A549 (cell line): ENCODE data around the gene SGCE. TPM values are rescaled to one million over a fixed set of nuclear protein-coding genes. Genes with fewer than 3 reads are reported as not detected.

Experiments
- ATAC-seq, 2 experiments: fragments of 200-7000 bp in 1 of 2; fragments of >200 bp in 1 of 2; cut with Nextera tagmentation in 1 of 2; cut with Tn5 transposase in 1 of 2; 3 replicates each; pipeline versions ENCODE4 v1.8.0 to v1.9.1; 2018 to 2020; ENCODE audit warnings: mild to moderate bottlenecking in 1 of 2, moderate library complexity in 1 of 2
- CTCF ChIA-PET: fragments of 300-600 bp; sonication (Branson Sonifier 250); formaldehyde crosslinking; extraction: SDS; loops from one replicate; lab custom pipeline; 2021; ENCODE audit warnings: antibody characterized with exemption, inconsistent platforms; lab: Yijun Ruan, JAX
- POLR2A ChIA-PET: fragments of 350-600 bp; formaldehyde crosslinking; extraction: SDS; loops from one replicate; lab custom pipeline; 2021; ENCODE audit warnings: antibody characterized with exemption, inconsistent platforms; lab: Yijun Ruan, JAX
- DNase-seq, 2 experiments: peaks; one replicate each; pipeline versions ENCODE4 v3.0.0 to v3.0.0-alpha.2; 2011 to 2016; ENCODE audit warnings: low read depth in 1 of 2, low spot score in 1 of 2
- FAIRE-seq: peaks from 2 replicates; lab custom pipeline; 2011; peaks lifted over from hg19 to GRCh38; lab: Jason Lieb, UNC
- H3K27ac ChIP-seq, 2 experiments: fragments of >200 bp; sonication (Bioruptor Twin); formaldehyde crosslinking; 3 replicates each; pipeline ENCODE4 v1.5.1; 2016 to 2017
- H3K4me1 ChIP-seq: fragments of >200 bp; sonication (Bioruptor Twin); formaldehyde crosslinking; 3 replicates; pipeline ENCODE4 v1.6.1; 2016
- H3K4me2 ChIP-seq: fragments of >200 bp; sonication (Bioruptor Twin); formaldehyde crosslinking; 3 replicates; pipeline ENCODE4 v1.6.1; 2016
- H3K4me3 ChIP-seq: fragments of >200 bp; sonication (Bioruptor Twin); formaldehyde crosslinking; 3 replicates; pipeline ENCODE4 v1.5.1; 2016
- H3K9me3 ChIP-seq: fragments of >200 bp; sonication (Bioruptor Twin); formaldehyde crosslinking; 3 replicates; pipeline ENCODE4 v1.6.1; 2016
- CBX8 ChIP-seq: fragments of 200-600 bp; sonication (generic); IDR thresholded peaks from 2 replicates; pipeline ENCODE4 v1.6.1; 2016
- CHD2 ChIP-seq: fragments of 150-350 bp; IDR thresholded peaks from 2 replicates; pipeline ENCODE4 v1.6.1; 2014; ENCODE audit warnings: low read length; ENCODE audit not compliant: partially characterized antibody
- ESRRA ChIP-seq: fragments of 150-350 bp; IDR thresholded peaks from 2 replicates; pipeline ENCODE4 v1.6.1; 2014; ENCODE audit warnings: mild to moderate bottlenecking, low read length, borderline replicate concordance
- FOXS1 ChIP-seq: fragments of 250-450 bp; sonication (Bioruptor Pico); IDR thresholded peaks from 2 replicates; pipeline ENCODE4 v1.5.0; 2020; ENCODE audit warnings: mild to moderate bottlenecking, moderate library complexity
- HOXB13 ChIP-seq: fragments of 250-450 bp; sonication (Bioruptor Pico); IDR thresholded peaks from 2 replicates; pipeline ENCODE4 v1.5.0; 2020; ENCODE audit warnings: low read depth, mild to moderate bottlenecking, moderate library complexity
- MAZ ChIP-seq: fragments of 150-350 bp; IDR thresholded peaks from 2 replicates; pipeline ENCODE4 v1.6.1; 2014; ENCODE audit warnings: antibody characterized with exemption, low read depth, low read length, borderline replicate concordance
- NFE2L2 ChIP-seq: fragments of 150-350 bp; conservative IDR thresholded peaks from 2 replicates; pipeline ENCODE4 v1.6.1; 2014; ENCODE audit warnings: low read length
- NPAS2 ChIP-seq: fragments of 250-450 bp; sonication (Bioruptor Pico); IDR thresholded peaks from 2 replicates; pipeline ENCODE4 v1.8.0; 2022; ENCODE audit warnings: mild to moderate bottlenecking, moderate library complexity, borderline replicate concordance
- RCOR1 ChIP-seq: fragments of 150-350 bp; IDR thresholded peaks from 2 replicates; pipeline ENCODE4 v1.6.1; 2014; ENCODE audit warnings: antibody characterized with exemption, low read length, low read depth
- SREBF2 ChIP-seq: fragments of 450-650 bp; IDR thresholded peaks from 2 replicates; pipeline ENCODE4 v1.6.1; 2014; ENCODE audit warnings: mild to moderate bottlenecking, moderate library complexity
- TFCP2L1 ChIP-seq: fragments of 250-450 bp; sonication (Bioruptor Pico); IDR thresholded peaks from 2 replicates; pipeline ENCODE4 v1.5.0; 2021; ENCODE audit warnings: mild to moderate bottlenecking
- WGBS: methylation state at CpG from one replicate; pipeline ENCODE4 v1.1.6; 2017; ENCODE audit errors: missing lambda C conversion rate; 5-methylcytosine and 5-hydroxymethylcytosine counted together
- polyA plus RNA-seq, 4 experiments: library from polyadenylated mRNA; depleted of rRNA in 3 of 4; stranded (reverse); fragments of >200 nt; fragmentation: RNase III in 1 of 4; extraction: RNeasy Plus Mini Kit Qiagen cat#74134 plus additional on column Dnase treatment in 1 of 4; gene quantifications; 2 replicates in 3 of 4; 3 replicates in 1 of 4; pipeline ENCODE4 v1.2.3, GENCODE V29; 2011 to 2017
- TF ChIP-seq, protein P1 (sequence below): fragments of 250-450 bp; sonication (Bioruptor Pico); IDR thresholded peaks from 2 replicates; pipeline ENCODE4 v1.5.0; 2021; ENCODE audit warnings: mild to moderate bottlenecking, moderate library complexity, borderline replicate concordance
- TF ChIP-seq, protein P2 (sequence below): IDR thresholded peaks from 2 replicates; pipeline ENCODE4 v1.6.1; 2012; ENCODE audit warnings: low read depth, borderline replicate concordance
- TF ChIP-seq, protein P3 (sequence below): fragments of 200-600 bp; sonication (generic); IDR thresholded peaks from 2 replicates; pipeline ENCODE4 v1.6.1; 2016; ENCODE audit warnings: antibody characterized with exemption, mild to moderate bottlenecking, moderate library complexity
- TF ChIP-seq, protein P4 (sequence below): fragments of >200 bp; sonication (Bioruptor Twin); formaldehyde crosslinking; IDR thresholded peaks from 3 replicates; pipeline ENCODE4 v1.6.1; 2016

SGCE gene
- polyA plus RNA-seq, 2 of the 4 experiments (the other 2 are of a cell fraction) = 60.1 to 97.2 TPM

DNA sequence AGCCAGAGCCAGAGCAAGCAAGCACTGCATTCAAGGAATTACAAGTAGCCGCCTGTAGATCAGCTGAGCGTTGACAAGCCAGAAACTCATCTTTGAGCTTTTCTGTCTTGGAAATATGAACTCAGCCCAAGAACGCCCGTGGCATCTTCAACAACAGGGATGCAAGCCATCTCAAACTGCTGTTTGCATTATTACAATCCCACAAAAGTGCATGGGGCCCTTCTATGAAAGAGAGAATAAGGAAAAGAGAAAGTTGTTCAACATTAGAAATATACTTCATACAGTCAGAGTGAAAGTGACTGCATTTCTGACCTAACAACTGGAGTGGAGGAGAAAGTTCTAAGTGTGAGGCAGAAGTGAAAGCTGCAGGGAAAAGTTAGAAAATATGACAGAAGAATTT, 6.5 kb downstream of the SGCE start:
- Histone ChIP-seq H3K4me2 (no peak overlapping the region), H3K9me3 (no peaks in the 10 kb centered on the region), H3K4me3 (no peak overlapping the region), H3K27ac (no peak overlapping the region), H3K4me1 (peaks cover 26% of the 10 kb centered on the region; the same call in 2 of the 3 replicates)
- ATAC-seq (no peak), DNase-seq (no peak), FAIRE-seq (no peak)
- CTCF ChIA-PET = interaction anchor here (1.0 kb wide), 1 partner anchor 360 kb away, joined by 3 read pairs; no protein-coding TSS in a partner anchor
- POLR2A ChIA-PET = no interaction called here
- TF ChIP-seq CHD2 (no peak), HOXB13 (CRISPR knock-in tag) (no peak), SREBF2 (no peak), MAZ (no peak), FOXS1 (CRISPR knock-in tag) (no peak)
- TF ChIP-seq, protein P1, sequence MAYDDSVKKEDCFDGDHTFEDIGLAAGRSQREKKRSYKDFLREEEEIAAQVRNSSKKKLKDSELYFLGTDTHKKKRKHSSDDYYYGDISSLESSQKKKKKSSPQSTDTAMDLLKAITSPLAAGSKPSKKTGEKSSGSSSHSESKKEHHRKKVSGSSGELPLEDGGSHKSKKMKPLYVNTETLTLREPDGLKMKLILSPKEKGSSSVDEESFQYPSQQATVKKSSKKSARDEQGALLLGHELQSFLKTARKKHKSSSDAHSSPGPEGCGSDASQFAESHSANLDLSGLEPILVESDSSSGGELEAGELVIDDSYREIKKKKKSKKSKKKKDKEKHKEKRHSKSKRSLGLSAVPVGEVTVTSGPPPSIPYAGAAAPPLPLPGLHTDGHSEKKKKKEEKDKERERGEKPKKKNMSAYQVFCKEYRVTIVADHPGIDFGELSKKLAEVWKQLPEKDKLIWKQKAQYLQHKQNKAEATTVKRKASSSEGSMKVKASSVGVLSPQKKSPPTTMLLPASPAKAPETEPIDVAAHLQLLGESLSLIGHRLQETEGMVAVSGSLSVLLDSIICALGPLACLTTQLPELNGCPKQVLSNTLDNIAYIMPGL (CRISPR knock-in tag) = no peak
- TF ChIP-seq, protein P2, sequence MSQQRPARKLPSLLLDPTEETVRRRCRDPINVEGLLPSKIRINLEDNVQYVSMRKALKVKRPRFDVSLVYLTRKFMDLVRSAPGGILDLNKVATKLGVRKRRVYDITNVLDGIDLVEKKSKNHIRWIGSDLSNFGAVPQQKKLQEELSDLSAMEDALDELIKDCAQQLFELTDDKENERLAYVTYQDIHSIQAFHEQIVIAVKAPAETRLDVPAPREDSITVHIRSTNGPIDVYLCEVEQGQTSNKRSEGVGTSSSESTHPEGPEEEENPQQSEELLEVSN = no peak
- WGBS = 90% methylated on average over 4 of the region's 4 CpGs

DNA sequence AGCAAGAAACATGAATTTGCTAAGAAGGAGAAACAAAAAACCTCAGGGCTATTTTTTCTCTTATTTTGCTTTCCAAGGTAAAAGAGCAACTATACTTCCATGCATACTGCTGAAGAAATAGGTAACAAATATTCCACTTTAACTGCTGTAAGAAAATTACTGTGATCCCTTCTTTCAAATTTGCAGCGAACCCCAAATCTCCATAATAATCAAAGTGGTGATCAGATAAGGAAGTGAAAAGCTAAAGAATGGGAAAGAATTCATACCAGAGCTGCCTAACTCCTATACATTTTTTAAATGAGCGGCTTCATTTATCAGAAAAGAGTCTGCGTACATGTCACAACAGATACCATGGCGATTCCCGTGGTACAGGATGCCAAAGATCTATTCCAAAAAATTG, 7.2 kb downstream of the SGCE start:
- no peak for TF ChIP-seq RCOR1
- no peak for TF ChIP-seq CBX8
- TF ChIP-seq, protein P3, sequence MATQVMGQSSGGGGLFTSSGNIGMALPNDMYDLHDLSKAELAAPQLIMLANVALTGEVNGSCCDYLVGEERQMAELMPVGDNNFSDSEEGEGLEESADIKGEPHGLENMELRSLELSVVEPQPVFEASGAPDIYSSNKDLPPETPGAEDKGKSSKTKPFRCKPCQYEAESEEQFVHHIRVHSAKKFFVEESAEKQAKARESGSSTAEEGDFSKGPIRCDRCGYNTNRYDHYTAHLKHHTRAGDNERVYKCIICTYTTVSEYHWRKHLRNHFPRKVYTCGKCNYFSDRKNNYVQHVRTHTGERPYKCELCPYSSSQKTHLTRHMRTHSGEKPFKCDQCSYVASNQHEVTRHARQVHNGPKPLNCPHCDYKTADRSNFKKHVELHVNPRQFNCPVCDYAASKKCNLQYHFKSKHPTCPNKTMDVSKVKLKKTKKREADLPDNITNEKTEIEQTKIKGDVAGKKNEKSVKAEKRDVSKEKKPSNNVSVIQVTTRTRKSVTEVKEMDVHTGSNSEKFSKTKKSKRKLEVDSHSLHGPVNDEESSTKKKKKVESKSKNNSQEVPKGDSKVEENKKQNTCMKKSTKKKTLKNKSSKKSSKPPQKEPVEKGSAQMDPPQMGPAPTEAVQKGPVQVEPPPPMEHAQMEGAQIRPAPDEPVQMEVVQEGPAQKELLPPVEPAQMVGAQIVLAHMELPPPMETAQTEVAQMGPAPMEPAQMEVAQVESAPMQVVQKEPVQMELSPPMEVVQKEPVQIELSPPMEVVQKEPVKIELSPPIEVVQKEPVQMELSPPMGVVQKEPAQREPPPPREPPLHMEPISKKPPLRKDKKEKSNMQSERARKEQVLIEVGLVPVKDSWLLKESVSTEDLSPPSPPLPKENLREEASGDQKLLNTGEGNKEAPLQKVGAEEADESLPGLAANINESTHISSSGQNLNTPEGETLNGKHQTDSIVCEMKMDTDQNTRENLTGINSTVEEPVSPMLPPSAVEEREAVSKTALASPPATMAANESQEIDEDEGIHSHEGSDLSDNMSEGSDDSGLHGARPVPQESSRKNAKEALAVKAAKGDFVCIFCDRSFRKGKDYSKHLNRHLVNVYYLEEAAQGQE = no peak
- no peak for TF ChIP-seq NFE2L2
- no peak for TF ChIP-seq ESRRA
- no peak for TF ChIP-seq TFCP2L1 (CRISPR knock-in tag)
- no peak for TF ChIP-seq FOXS1 (CRISPR knock-in tag)
- no peak for TF ChIP-seq SREBF2
- H3K4me3 ChIP-seq = no peak overlapping the region
- FAIRE-seq (no peak), DNase-seq (no peak), ATAC-seq (no peak)
- ChIA-PET CTCF (interaction anchor here (0.6 kb wide), 1 partner anchor 1264 kb away, joined by 3 read pairs; no protein-coding TSS in a partner anchor), POLR2A (no interaction called here)
- no peak overlapping the region for H3K27ac ChIP-seq
- WGBS = 96% methylated on average over 5 of the region's 5 CpGs
- no peak overlapping the region for H3K4me2 ChIP-seq
- H3K4me1 ChIP-seq = peaks cover 26% of the 10 kb centered on the region; the same call in 2 of the 3 replicates
- H3K9me3 ChIP-seq = no peaks in the 10 kb centered on the region

DNA sequence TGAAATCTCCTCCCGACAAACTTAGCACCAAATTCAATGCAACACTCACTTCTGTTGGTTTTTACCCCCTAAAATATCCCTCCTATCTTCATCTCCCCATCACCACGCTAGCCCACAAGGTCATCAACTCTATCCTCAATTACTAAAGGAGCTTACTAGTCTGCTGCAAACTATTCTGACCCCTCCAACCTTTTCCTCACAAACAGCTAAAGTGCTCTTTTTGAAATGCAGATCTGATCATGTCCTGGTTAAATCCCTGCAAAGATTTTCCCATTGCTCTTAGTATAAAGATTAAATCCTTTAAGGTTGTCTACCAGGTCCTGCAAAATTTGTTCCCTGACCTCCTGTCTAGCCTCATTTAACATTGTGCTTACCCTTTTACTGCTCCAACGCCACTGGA, 8.6 kb downstream of the SGCE start:
- DNase-seq (no peak), FAIRE-seq (no peak), ATAC-seq (no peak)
- TF ChIP-seq HOXB13 (CRISPR knock-in tag) (no peak), NPAS2 (no peak)
- TF ChIP-seq, protein P4, sequence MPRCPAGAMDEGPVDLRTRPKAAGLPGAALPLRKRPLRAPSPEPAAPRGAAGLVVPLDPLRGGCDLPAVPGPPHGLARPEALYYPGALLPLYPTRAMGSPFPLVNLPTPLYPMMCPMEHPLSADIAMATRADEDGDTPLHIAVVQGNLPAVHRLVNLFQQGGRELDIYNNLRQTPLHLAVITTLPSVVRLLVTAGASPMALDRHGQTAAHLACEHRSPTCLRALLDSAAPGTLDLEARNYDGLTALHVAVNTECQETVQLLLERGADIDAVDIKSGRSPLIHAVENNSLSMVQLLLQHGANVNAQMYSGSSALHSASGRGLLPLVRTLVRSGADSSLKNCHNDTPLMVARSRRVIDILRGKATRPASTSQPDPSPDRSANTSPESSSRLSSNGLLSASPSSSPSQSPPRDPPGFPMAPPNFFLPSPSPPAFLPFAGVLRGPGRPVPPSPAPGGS = no peak
- ChIA-PET POLR2A (no interaction called here), CTCF (interaction anchor here (0.9 to 1.5 kb wide), 3 partner anchors 8 to 1039 kb away, joined by 3 to 4 read pairs (median 4); partner anchors contain the start of gene SGCE)
- Histone ChIP-seq H3K4me1 (peaks cover 20% of the 10 kb centered on the region), H3K4me3 (no peak overlapping the region), H3K9me3 (no peaks in the 10 kb centered on the region), H3K27ac (no peak overlapping the region), H3K4me2 (no peak overlapping the region)
- WGBS = 94% methylated on average over 3 of the region's 3 CpGs
